K562 (cell line): ENCODE results near the gene FXYD3. TPM values are rescaled to one million over a fixed set of nuclear protein-coding genes. Genes with fewer than 3 reads are reported as not detected.

Experiments used
- ATF1 ChIP-seq, 2 experiments: fragments of 450-650 bp in 1 of 2; IDR thresholded peaks; 2 replicates each; pipeline ENCODE4 v1.6.1; 2016; ENCODE audit warnings: missing compliant biosample characterization in 1 of 2, missing genetic modification characterization in 1 of 2
- CC2D1A ChIP-seq: fragments of 450-650 bp; IDR thresholded peaks from 2 replicates; pipeline ENCODE4 v1.6.1; 2017; ENCODE audit warnings: mild to moderate bottlenecking
- EP300 ChIP-seq: IDR thresholded peaks from 2 replicates; pipeline ENCODE4 v1.6.1; 2012; ENCODE audit warnings: low read length, improper control_type of control experiment
- ETV6 ChIP-seq, 3 experiments: fragments of 150-350 bp in 1 of 3; sonication (generic) in 1 of 3; formaldehyde crosslinking in 1 of 3; IDR thresholded peaks; 2 replicates each; pipeline versions ENCODE4 v1.6.1 to v1.8.0; 2014 to 2022; ENCODE audit warnings: borderline replicate concordance in 2 of 3, low read depth in 2 of 3, antibody characterized with exemption in 1 of 3, low read length in 1 of 3, mild to moderate bottlenecking in 1 of 3, missing genetic modification reagents in 1 of 3
- HLTF ChIP-seq: fragments of 450-650 bp; IDR thresholded peaks from 2 replicates; pipeline ENCODE4 v1.6.1; 2016
- HMGN3 ChIP-seq: IDR thresholded peaks from 2 replicates; pipeline ENCODE4 v1.6.1; 2011; ENCODE audit warnings: borderline replicate concordance, low read depth, mild to moderate bottlenecking, mixed read lengths, low read length; ENCODE audit not compliant: insufficient read length; ENCODE audit errors: extremely low read depth
- HNRNPUL1 ChIP-seq: fragments of 200-400 bp; formaldehyde crosslinking; IDR thresholded peaks from 2 replicates; pipeline ENCODE4 v1.6.1; 2017; ENCODE audit warnings: low read length
- KDM4B ChIP-seq, 2 experiments: fragments of 450-650 bp in 1 of 2; sonication (generic) in 1 of 2; IDR thresholded peaks; 2 replicates each; pipeline ENCODE4 v1.6.1; 2016 to 2017; ENCODE audit warnings: borderline replicate concordance in 2 of 2, antibody characterized with exemption in 1 of 2, low read depth in 1 of 2, mild to moderate bottlenecking in 1 of 2
- KDM5B ChIP-seq: fragments of 200-600 bp; sonication (generic); IDR thresholded peaks from 2 replicates; pipeline ENCODE4 v1.6.1; 2012; ENCODE audit warnings: low read depth, mild to moderate bottlenecking, moderate library complexity, low read length, control low read depth, inconsistent platforms; ENCODE audit not compliant: insufficient replicate concordance
- LEF1 ChIP-seq: fragments of 450-650 bp; IDR thresholded peaks from 2 replicates; pipeline ENCODE4 v1.6.1; 2016; ENCODE audit warnings: mild to moderate bottlenecking
- MAZ ChIP-seq, 2 experiments: fragments of 450-650 bp in 1 of 2; sonication (generic) in 1 of 2; formaldehyde crosslinking; IDR thresholded peaks in 1 of 2; conservative IDR thresholded peaks in 1 of 2; 2 replicates each; pipeline versions ENCODE4 v1.4.0 to v1.5.0; 2020; ENCODE audit warnings: mild to moderate bottlenecking in 1 of 2, missing genetic modification reagents in 1 of 2
- MTA3 ChIP-seq: fragments of 450-650 bp; formaldehyde crosslinking; IDR thresholded peaks from 2 replicates; pipeline ENCODE4 v1.6.1; 2017; ENCODE audit warnings: mild to moderate bottlenecking, borderline replicate concordance
- NR0B1 ChIP-seq: fragments of 450-650 bp; IDR thresholded peaks from one replicate; pipeline ENCODE4 v1.6.1; 2018; ENCODE audit warnings: mild to moderate bottlenecking, moderate library complexity; ENCODE audit not compliant: partially characterized antibody
- RCOR1 ChIP-seq, 2 experiments: IDR thresholded peaks; 2 replicates each; pipeline ENCODE4 v1.6.1; 2012; ENCODE audit warnings: low read depth in 2 of 2, low read length in 2 of 2, borderline replicate concordance in 1 of 2, improper control_type of control experiment in 1 of 2
- SMARCE1 ChIP-seq: fragments of 450-650 bp; IDR thresholded peaks from 2 replicates; pipeline ENCODE4 v1.7.1; 2016; ENCODE audit warnings: mild to moderate bottlenecking
- ZBTB2 ChIP-seq: fragments of 450-650 bp; IDR thresholded peaks from 2 replicates; pipeline ENCODE4 v1.6.1; 2016; ENCODE audit warnings: antibody characterized with exemption
- ZBTB5 ChIP-seq: fragments of 450-650 bp; IDR thresholded peaks from 2 replicates; pipeline ENCODE4 v1.6.1; 2017; ENCODE audit warnings: antibody characterized with exemption
- ZBTB9 ChIP-seq: fragments of 450-650 bp; formaldehyde crosslinking; IDR thresholded peaks from 2 replicates; pipeline ENCODE4 v1.4.0; 2020; ENCODE audit warnings: mild to moderate bottlenecking, moderate library complexity
- ZKSCAN3 ChIP-seq: fragments of 250-450 bp; sonication (Bioruptor Pico); IDR thresholded peaks from 2 replicates; pipeline ENCODE4 v1.4.0; 2020
- polyA plus RNA-seq, 8 experiments: library from polyadenylated mRNA; depleted of rRNA in 4 of 8; stranded (reverse) in 5 of 8; unstranded in 3 of 8; fragments of >200 nt; fragmentation: Nextera tagmentation in 2 of 8; fragmentation: Illumina TruSeq in 1 of 8; extraction: Ambion mirVana in 2 of 8; extraction: Trizol in 1 of 8; gene quantifications; 2 replicates each; pipeline versions ENCODE4 v1.2.1 to v1.2.3, GENCODE V29; 2011 to 2014; ENCODE audit warnings: inconsistent platforms in 1 of 8, missing spikeins in 1 of 8
- total RNA-seq, 7 experiments: library from RNA; depleted of rRNA in 6 of 7; stranded (reverse); fragments of >200 nt in 6 of 7; fragmentation: Illumina TruSeq in 2 of 7; extraction: Trizol in 2 of 7; gene quantifications; 2 replicates each; pipeline versions ENCODE4 v1.2.1 to v1.2.3, GENCODE V29; 2011 to 2021; ENCODE audit warnings: low replicate concordance in 1 of 7

The FXYD3 gene
- total and polyA plus RNA-seq, 9 of the 15 experiments (the other 6 are each of a cell fraction or from before 2014, with no cell fraction given), result 0.24 TPM; not detected in 8

GRCh38 chr19:35154525-35155406 lies 39.1 kb downstream of the FXYD3 start, which contains the start of gene FXYD5 (continued):
- 0 out of 2 replicates have a peak, but pooled peaks have one; percentile 24 for TF ChIP-seq ZBTB2
- TF ChIP-seq ZBTB5, result peak; percentile 55; the same call in 1 of the 2 replicates
- TF ChIP-seq MAZ (CRISPR knock-in tag; conservative IDR thresholded peaks at IDR 0.05 in 1 of 2, IDR thresholded peaks at IDR 0.05 in 1 of 2), result peak; percentile 77 to 78; a peak in 3 of 4 replicates
- no peak for TF ChIP-seq ATF1 (CRISPR knock-in tag; IDR thresholded peaks at IDR 0.05)
- peak; percentile 71 for TF ChIP-seq ATF1 (tag; IDR thresholded peaks at IDR 0.05)
- peak; percentile 57 for TF ChIP-seq HMGN3
- TF ChIP-seq MTA3, result peak; percentile 54; the same call in 1 of the 2 replicates
- peak; percentile 80 for TF ChIP-seq KDM5B
- no peak for TF ChIP-seq NR0B1
- no peak for TF ChIP-seq ZKSCAN3 (CRISPR knock-in tag)
- peak; percentile 70; the same call in 1 of the 2 replicates for TF ChIP-seq LEF1
- 0 out of 2 replicates have a peak, but pooled peaks have one; percentile 30 for TF ChIP-seq EP300
- TF ChIP-seq ETV6 (IDR thresholded peaks at IDR 0.05; ENCODE audit: borderline replicate concordance in 1 of 2, low read depth in 2 of 2, low read length in 1 of 2), result no peak
- TF ChIP-seq ETV6 (CRISPR knock-in tag; IDR thresholded peaks at IDR 0.05; ENCODE audit: borderline replicate concordance), result no peak
- no peak; the same call in 1 of the 2 replicates for TF ChIP-seq SMARCE1
- no peak for TF ChIP-seq HNRNPUL1
- peak in 1 of 2 experiments; percentile 75; a peak in 2 of 4 replicates for TF ChIP-seq RCOR1 (IDR thresholded peaks at IDR 0.05; ENCODE audit: borderline replicate concordance in 1 of 2, low read depth in 2 of 2, low read length in 2 of 2)
- TF ChIP-seq HLTF, result peak; percentile 84; the same call in 1 of the 2 replicates
- TF ChIP-seq ZBTB9 (CRISPR knock-in tag), result 0 out of 2 replicates have a peak, but pooled peaks have one; percentile 22
- TF ChIP-seq KDM4B (IDR thresholded peaks at IDR 0.05; ENCODE audit: borderline replicate concordance in 2 of 2, low read depth in 1 of 2), result 0 out of 4 replicates have a peak, but pooled peaks of 1 of the 2 experiments have one; percentile 41
- TF ChIP-seq CC2D1A, result peak; percentile 28; the same call in 1 of the 2 replicates
